T-helper 1 cell treated with Interleukin-12 subunit alpha and Interleukin-12 subunit beta and Interleukin-4 antibody, amounts not matched to agents 30 μg/mL and 1 μg/mL, for 36 hours (primary cell): ENCODE measurements around the gene WDR46.

Source experiments
- H3K27ac Mint-ChIP-seq: one replicate; pipeline ENCODE4 v1.8.0; 2021; ENCODE audit warnings: mild to moderate bottlenecking, mixed read lengths
- H3K27me3 Mint-ChIP-seq: one replicate; pipeline ENCODE4 v1.8.0; 2021; ENCODE audit warnings: low read depth, mixed read lengths
- H3K36me3 Mint-ChIP-seq: one replicate; pipeline ENCODE4 v1.8.0; 2021; ENCODE audit warnings: low read depth, mixed read lengths
- H3K4me1 Mint-ChIP-seq: one replicate; pipeline ENCODE4 v1.8.0; 2021; ENCODE audit warnings: low read depth, mixed read lengths
- H3K4me3 Mint-ChIP-seq: one replicate; pipeline ENCODE4 v1.8.0; 2021; ENCODE audit warnings: mild to moderate bottlenecking, moderate library complexity, mixed read lengths
- H3K9me3 Mint-ChIP-seq: one replicate; pipeline ENCODE4 v1.8.0; 2021; ENCODE audit warnings: mixed read lengths

WDR46 gene

DNA sequence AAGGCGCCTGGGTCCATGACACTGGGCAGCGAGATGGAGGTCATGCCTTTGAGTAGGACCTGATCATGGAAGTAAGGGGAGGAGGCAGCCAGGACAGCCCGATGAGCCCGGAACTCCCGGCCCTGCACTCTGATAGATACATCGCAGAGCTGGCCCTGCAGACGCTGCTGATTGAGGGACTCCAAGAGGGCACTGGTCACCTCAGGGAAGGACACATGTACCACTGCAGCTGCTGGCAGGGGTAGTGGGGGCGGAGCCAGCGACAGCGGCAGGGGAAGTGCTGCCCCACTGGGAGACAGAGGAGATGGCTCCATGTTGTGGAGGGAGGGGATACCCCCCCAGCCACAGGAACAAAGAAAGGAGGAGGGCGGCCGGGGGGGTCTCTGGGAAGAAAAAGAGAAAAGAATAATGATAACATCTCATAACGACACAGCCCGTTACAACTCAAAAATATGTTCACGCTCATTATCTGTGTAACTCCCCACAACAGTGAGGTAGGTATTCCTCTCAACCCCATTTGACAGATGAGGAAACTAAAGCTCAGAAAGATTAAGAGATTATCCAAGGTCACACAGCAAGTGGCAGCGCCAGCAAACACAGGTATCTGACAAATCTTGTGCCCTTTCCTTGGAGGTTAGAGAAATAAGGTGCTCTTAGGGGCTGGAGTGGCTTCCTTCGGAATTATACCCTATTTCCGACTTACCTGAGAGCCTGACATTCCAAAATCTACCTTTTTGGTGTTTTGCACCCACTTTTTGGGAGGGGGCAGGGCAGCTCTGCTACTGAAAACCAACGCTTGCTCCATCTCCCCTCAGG, 27.8 kb upstream of the WDR46 start:
- peak overlapping the region; percentile 99 for H3K4me3 Mint-ChIP-seq
- H3K9me3 Mint-ChIP-seq = no peaks in the 10 kb centered on the region
- peaks cover 65% of the 10 kb centered on the region for H3K36me3 Mint-ChIP-seq
- H3K4me1 Mint-ChIP-seq = peaks cover 57% of the 10 kb centered on the region
- no peaks in the 10 kb centered on the region for H3K27me3 Mint-ChIP-seq
- H3K27ac Mint-ChIP-seq = peak overlapping the region; percentile 45

DNA sequence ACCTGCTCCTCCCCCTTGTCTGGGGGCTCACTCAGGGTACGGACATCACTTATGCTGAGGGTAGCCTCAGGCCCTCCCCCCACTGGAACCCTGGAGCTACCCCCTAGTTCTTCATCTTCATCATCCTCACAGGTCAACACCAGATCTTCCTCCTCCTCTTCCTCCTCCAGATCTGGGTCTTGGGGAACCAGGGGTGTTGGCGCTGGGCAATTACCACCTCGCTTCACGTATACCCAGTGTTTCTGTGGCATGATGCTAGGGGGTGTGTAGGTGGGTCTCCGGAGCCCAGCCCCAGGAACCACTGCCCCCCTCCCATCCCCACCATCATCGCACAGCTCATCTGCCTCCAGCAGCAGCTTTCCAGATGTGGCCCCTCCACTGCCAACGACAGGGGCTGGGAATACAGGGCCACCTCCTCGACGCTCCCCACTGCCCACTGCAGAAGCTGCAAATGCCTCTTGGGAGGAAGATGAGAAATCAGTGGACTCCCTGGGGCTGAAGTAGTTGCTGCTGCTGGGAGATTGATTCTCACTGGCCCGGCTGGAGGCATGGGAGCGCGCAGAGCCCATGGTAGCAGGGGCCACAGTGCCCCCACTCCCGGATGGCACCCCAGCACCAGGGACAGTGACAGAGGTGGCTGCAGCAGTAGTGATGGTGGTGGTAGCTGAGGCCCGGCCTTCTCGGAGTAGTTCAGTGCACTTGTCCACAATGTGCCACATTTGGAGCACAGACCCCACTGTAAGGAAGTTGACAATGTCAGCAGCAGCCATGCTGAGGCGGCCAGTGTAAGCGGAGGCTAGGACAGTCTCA, 27.0 kb upstream of the WDR46 start:
- H3K36me3 Mint-ChIP-seq = peaks cover 64% of the 10 kb centered on the region
- no peaks in the 10 kb centered on the region for H3K27me3 Mint-ChIP-seq
- peak overlapping the region; percentile 99 for H3K4me3 Mint-ChIP-seq
- no peaks in the 10 kb centered on the region for H3K9me3 Mint-ChIP-seq
- peaks cover 57% of the 10 kb centered on the region for H3K4me1 Mint-ChIP-seq
- peak overlapping the region; percentile 63 for H3K27ac Mint-ChIP-seq

DNA sequence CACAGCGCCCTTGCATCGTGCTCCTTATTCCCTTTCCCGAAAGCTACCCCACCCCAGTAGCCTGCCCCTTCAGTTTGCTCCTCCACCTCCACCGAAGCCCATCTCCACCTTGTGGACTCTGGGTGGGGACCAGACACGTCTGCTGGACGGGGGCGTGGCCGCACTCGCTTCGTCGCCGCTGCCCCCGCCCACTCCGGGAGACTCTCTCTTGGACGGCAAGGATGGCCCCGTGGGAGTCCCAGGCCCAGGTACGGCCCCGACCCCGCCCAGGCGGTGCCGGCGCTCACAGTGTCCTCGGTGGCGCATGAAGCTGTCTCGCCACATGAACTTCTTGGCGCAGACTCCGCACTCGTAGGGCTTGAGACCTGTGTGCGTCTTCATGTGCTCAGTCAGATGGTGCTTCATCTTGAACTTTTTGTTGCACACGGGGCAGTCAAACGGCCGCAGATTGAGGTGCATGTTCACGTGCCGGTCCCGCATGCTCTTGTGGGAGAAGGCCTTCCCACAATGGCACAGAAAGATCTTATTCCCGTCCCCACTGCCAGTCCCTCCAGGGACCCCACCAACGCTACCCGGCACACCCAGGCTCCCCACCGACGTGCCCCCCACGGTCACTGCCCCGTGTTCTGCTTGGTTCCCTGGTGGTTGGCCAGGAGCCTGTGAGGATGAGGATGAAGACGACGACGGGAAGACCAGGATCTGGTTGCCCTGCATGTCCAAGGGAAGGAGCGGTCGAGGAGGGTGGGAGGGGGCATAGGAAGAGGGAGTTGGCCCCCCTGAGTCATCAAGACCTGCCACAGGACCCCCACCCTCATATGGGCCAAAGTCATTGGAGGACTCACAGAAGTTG, 26.1 kb upstream of the WDR46 start:
- H3K27me3 Mint-ChIP-seq = no peaks in the 10 kb centered on the region
- H3K27ac Mint-ChIP-seq = peak overlapping the region; percentile 98
- peaks cover 55% of the 10 kb centered on the region for H3K4me1 Mint-ChIP-seq
- peaks cover 59% of the 10 kb centered on the region for H3K36me3 Mint-ChIP-seq
- H3K4me3 Mint-ChIP-seq = peak overlapping the region; percentile 99
- no peaks in the 10 kb centered on the region for H3K9me3 Mint-ChIP-seq

DNA sequence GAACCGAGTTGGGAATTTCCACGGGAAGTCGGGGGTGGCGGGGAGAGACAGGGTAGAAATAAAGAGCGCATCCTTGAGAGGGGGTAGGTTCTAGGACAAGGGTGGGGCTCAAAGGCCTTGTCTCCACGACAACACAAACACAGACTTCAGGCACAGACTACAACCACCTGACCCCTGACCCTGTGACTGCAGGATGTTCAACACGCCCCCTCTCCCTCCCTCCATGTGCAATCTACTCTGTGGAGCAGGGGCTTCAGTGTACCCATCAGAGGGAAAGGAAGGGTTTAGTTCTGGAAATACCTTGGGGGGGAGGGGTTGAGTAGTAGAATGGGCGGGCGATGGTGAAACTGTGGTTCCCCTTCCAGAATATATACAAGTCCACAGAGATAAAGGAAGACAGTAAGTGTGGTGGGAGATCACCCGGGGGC, 25.5 kb upstream of the WDR46 start:
- peaks cover 49% of the 10 kb centered on the region for H3K4me1 Mint-ChIP-seq
- H3K4me3 Mint-ChIP-seq = peak overlapping the region; percentile 98
- peak overlapping the region; percentile 98 for H3K27ac Mint-ChIP-seq
- no peaks in the 10 kb centered on the region for H3K9me3 Mint-ChIP-seq
- H3K27me3 Mint-ChIP-seq = no peaks in the 10 kb centered on the region
- H3K36me3 Mint-ChIP-seq = peaks cover 52% of the 10 kb centered on the region

DNA sequence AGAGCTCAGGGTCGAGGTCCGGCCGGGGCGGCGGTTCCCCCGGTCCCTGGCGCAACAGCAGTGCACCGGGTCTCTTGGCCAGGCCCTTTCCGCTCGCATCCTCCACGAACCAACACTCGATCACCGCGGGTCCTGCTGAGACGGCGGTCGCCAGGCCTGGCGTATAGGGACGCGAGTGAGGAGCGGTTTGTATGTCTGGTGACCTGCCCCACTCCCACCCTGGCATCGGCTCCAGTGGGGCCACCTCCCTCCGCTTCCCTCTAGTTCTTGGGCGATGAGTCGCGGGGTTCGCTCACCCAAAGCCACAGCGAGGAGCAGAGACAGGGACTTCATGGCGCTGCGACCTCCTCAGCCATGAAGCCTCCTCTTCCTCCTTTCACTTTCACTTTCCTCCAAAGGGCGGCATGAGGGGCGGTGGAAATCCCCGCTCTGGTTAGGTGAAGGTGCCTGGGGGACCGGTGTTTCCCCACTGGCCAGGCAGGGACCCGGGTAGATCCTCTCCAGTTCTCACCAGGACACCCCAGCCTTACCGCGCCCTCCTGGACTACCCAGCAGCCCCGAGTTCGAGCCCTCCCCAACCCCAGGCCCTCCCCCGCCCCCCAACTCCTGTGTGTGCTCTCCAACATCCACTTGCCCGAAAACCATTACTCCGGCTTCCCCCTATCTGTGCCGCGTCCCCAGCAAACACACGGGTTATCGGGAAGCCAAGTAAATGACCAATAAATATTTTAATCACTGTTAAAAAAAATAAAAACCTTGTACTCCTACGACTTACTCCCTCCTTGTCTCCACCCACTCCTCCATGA, 24.9 kb upstream of the WDR46 start, which contains the start of gene TAPBP:
Gene TAPBP (minus strand): TSS at position 370 of the 806 bp plus-strand sequence. CDS start 37 bp downstream, at position 333.
- Mint-ChIP-seq H3K27ac (peak within 1 kb of the TSS; percentile 98), H3K36me3 (peaks cover 47% of the 10 kb centered on the region), H3K27me3 (no peaks in the 10 kb centered on the region), H3K9me3 (no peaks in the 10 kb centered on the region), H3K4me3 (peak within 1 kb of the TSS; percentile 98), H3K4me1 (peaks cover 44% of the 10 kb centered on the region)

DNA sequence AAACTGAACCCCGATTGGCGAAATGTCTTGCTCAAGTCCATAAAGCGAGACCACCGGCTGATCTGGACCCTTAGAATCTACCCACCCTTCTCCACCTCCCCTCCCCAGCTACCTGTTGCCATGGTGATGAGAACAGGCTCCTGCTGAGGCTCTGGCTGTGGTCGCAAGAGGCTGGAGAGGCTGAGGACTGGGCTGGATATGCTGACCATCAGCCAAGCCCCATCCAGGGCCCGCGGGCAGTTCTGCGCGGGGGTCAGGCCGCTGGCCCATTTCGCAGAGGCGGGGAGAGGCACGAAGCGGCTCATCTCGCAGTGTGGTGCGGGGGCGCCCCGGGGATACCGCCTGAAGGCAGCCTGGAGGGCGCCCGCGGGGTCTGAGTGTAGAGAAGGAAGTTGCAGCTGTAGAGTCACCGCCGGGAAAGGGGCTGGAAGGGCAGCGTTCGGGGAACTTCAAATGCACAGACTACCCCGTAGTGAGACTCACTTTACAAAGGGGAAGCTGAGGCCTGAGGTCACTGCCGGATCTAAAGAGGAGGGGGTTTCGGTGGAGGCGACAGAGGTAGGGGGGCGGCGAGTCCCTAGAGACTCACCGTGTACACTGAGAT, 24.2 kb upstream of the WDR46 start:
- peak overlapping the region; percentile 98 for H3K4me3 Mint-ChIP-seq
- H3K27me3 Mint-ChIP-seq = no peaks in the 10 kb centered on the region
- H3K9me3 Mint-ChIP-seq = no peaks in the 10 kb centered on the region
- H3K27ac Mint-ChIP-seq = peak overlapping the region; percentile 98
- peaks cover 44% of the 10 kb centered on the region for H3K4me1 Mint-ChIP-seq
- H3K36me3 Mint-ChIP-seq = peaks cover 47% of the 10 kb centered on the region

DNA sequence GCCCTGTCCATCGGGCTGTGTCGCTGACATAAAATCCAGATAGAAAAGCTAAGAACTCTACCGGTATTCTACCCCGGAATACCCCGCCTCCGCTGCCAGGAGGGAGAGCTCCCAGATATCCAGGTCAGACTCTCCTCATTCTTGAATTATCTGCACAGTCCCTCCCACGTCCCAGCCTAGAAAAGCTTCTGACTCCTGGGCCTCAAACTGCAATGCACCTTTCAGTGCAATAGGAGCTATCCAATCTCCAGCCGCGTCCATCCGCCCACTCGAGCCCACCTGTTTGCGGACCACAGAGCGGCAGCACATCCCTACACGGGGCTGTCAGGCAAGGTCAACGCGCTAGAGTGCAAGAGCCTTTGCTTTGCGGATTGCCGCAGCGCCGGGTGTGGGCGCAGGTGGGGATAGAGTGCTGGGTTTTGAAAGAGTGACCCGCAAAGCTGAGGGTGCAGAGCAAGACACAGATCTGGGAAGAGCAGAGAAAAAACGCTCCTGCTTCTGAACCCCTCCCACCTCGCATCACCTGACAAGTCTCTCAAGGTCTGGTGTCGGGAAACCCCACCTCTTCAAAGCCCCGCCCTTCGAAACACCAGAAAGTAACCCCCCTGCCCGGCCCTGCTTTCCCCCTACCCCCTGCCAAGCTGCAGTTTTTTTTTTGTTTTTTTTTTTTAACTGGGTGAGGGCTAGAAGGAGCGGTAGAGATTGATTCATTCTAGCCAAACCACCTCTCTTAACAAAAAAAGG, 23.5 kb upstream of the WDR46 start:
- peaks cover 42% of the 10 kb centered on the region for H3K36me3 Mint-ChIP-seq
- H3K4me1 Mint-ChIP-seq = peaks cover 42% of the 10 kb centered on the region
- no peaks in the 10 kb centered on the region for H3K9me3 Mint-ChIP-seq
- no peaks in the 10 kb centered on the region for H3K27me3 Mint-ChIP-seq
- H3K27ac Mint-ChIP-seq = peak overlapping the region; percentile 98
- H3K4me3 Mint-ChIP-seq = peak overlapping the region; percentile 98

DNA sequence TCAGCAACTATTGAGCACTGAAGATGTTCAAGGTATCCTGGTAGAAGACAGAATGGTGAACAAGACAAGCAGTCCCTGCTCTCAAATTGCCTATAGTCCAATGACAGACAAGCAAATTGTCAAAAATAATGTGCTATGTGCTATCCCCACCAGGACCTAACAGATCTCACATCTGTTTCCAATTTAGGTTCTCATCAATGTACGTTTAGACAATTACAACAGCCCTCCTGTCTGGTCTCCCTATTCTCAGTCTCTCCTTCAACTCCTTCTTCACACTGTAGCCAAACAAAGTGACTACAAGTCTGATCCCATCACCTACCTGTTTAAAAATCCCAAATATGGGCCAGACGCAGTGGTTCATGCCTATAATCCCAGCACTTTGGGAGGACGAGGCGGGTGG, 17.3 kb upstream of the WDR46 start:
- Mint-ChIP-seq H3K27me3 (no peaks in the 10 kb centered on the region), H3K4me1 (peaks cover 29% of the 10 kb centered on the region), H3K4me3 (no peak overlapping the region), H3K9me3 (no peaks in the 10 kb centered on the region), H3K27ac (peak overlapping the region; percentile 42), H3K36me3 (peaks cover 42% of the 10 kb centered on the region)

DNA sequence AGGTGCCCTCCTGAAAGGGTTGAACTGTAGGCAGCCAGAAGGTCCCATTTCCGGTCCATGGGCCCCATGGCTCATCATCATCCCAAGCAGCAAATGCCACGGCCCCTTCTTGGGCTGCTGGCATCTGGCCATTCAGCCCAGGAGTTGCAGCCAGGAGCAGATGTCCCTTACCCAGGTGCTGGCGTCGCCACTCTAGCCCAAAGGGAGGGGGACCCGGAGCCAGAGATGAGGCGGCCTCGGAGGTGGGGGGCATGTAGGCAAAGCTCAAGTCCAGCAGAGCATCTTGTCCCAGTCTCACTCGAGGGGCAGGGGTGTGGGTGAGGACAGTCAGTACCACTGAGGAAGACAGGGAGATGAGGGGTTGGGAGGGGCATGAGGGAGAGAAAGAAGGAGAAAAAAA, 16.0 kb upstream of the WDR46 start:
- Mint-ChIP-seq H3K27me3 (no peaks in the 10 kb centered on the region), H3K4me1 (peaks cover 31% of the 10 kb centered on the region), H3K9me3 (no peaks in the 10 kb centered on the region), H3K27ac (no peak overlapping the region), H3K36me3 (peaks cover 47% of the 10 kb centered on the region), H3K4me3 (no peak overlapping the region)

DNA sequence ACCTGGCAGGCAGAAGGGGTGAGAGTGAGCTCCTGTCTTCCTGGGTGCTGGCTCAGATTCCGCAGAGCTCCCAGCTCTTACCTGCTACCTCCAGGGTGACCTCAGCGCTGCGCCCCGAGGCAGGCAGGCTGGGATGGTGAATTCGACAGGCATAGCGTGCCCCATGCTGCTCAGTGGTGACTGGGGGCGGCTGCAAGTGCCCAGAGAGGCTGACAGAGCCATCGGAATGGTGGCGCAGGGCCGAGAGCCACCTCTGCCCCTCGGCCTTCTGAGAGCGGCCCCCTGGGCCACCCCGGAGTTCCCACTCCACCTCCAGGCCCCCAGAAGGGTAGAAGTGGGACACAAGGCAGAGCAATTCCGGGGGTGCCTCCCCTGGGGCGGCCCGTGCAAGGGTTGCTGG, 15.2 kb upstream of the WDR46 start:
- Mint-ChIP-seq H3K27me3 (no peaks in the 10 kb centered on the region), H3K27ac (no peak overlapping the region), H3K4me3 (no peak overlapping the region), H3K9me3 (no peaks in the 10 kb centered on the region), H3K36me3 (peaks cover 54% of the 10 kb centered on the region), H3K4me1 (peaks cover 39% of the 10 kb centered on the region)

DNA sequence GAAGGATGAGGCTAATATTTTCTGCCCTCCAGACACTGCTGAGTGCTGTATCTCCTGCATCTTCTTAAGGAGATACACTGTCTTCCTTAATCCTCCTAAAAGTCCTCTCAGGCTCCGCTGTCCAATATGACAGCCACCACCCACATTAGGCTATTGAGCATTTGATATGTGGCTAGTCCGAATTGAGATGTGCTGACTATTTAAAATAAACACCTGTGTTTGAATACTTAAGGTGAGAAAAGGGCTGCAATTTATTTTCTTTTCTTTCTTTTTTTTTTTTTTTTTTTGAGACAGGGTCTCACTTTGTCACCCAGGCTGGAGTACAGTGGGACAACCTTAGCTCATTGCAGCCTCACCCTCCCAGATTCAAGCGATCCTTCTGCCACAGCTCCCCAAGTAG, 12.8 kb upstream of the WDR46 start:
- peaks cover 49% of the 10 kb centered on the region for H3K36me3 Mint-ChIP-seq
- H3K27me3 Mint-ChIP-seq = no peaks in the 10 kb centered on the region
- no peak overlapping the region for H3K27ac Mint-ChIP-seq
- no peak overlapping the region for H3K4me3 Mint-ChIP-seq
- H3K4me1 Mint-ChIP-seq = peaks cover 42% of the 10 kb centered on the region
- no peaks in the 10 kb centered on the region for H3K9me3 Mint-ChIP-seq

DNA sequence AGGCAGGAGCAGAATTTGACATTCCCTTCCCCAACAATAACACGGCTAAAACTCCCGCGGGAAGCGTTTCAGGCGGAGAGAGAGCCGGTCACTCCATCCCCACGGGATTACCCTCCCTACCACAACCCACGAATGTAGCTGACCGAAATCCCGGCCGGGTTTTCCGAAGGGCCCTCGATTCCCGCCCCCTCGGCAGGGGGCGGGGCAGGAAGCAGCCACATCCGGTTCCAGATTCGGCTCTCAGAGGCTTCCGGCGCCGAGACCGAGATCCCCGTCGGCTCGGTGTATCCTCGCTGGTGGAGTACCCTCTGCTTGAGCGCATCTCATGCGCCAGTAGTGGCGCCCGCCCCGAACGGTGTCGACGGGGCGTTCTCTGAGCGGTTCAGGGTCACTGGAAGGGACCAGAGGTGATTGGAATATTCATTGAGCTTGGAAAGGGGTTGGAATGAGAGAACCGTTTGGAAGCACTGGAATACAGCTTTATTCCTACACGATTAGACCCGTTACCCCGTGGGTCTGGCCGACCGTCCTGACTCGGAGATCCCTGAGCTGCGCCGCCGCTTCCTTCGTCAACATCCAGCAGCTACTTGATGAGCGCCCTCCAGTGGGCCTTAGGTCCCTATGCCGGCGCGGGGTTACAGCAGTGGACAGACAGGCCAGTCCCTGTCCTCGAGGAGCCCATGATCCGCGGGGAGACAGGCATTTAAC, 10.4 kb upstream of the WDR46 start:
- peak overlapping the region; percentile 98 for H3K27ac Mint-ChIP-seq
- H3K4me3 Mint-ChIP-seq = peak overlapping the region; percentile 95
- H3K4me1 Mint-ChIP-seq = peaks cover 33% of the 10 kb centered on the region
- H3K36me3 Mint-ChIP-seq = peaks cover 40% of the 10 kb centered on the region
- H3K27me3 Mint-ChIP-seq = no peaks in the 10 kb centered on the region
- H3K9me3 Mint-ChIP-seq = no peaks in the 10 kb centered on the region
